ENCODE measurements around the gene FRMD8.

GRCh38 chr11:65420506-65420905 lies 34.1 kb downstream of the FRMD8 start:
- no peak for TF ChIP-seq CTCF (IDR thresholded peaks at IDR 0.05)
- no peak for TF ChIP-seq POLR2AphosphoS5 (IDR thresholded peaks at IDR 0.05; ENCODE audit: insufficient read depth in 1 of 2, low read depth in 1 of 2)
- no peak for TF ChIP-seq POLR2A (IDR thresholded peaks at IDR 0.05)
